Mesendoderm (in vitro differentiated cells): ENCODE results near the gene ATP8A2.

ENCODE experiments used
- DNase-seq: peaks from one replicate; pipeline ENCODE4 v3.0.0; 2013
- H2AK5ac ChIP-seq: 2 replicates; pipeline ENCODE4 v1.6.1; 2013; ENCODE audit warnings: low read length, inconsistent platforms
- H2BK120ac ChIP-seq: 2 replicates; pipeline ENCODE4 v1.6.1; 2013; ENCODE audit warnings: low read depth, mild to moderate bottlenecking, low read length, moderate library complexity, mixed read lengths
- H2BK15ac ChIP-seq: replicated peaks from 2 replicates; pipeline ENCODE4 v1.6.1; 2013; ENCODE audit warnings: low read depth, mild to moderate bottlenecking, moderate library complexity
- H2BK5ac ChIP-seq: 2 replicates; pipeline ENCODE4 v1.6.1; 2013; ENCODE audit warnings: low read length, inconsistent platforms
- H3K18ac ChIP-seq: 2 replicates; pipeline ENCODE4 v1.6.1; 2013; ENCODE audit warnings: mild to moderate bottlenecking, low read length, mixed read lengths
- H3K23ac ChIP-seq: one replicate; pipeline ENCODE4 v1.6.1; 2013; ENCODE audit warnings: low read length
- H3K27ac ChIP-seq: 2 replicates; pipeline ENCODE4 v1.5.1; 2013; ENCODE audit warnings: low read depth, mild to moderate bottlenecking, inconsistent platforms, low read length, moderate library complexity
- H3K27me3 ChIP-seq: 2 replicates; pipeline ENCODE4 v1.6.1; 2013; ENCODE audit warnings: low read length, control low read depth, mild to moderate bottlenecking, inconsistent platforms; ENCODE audit not compliant: insufficient read depth, poor library complexity
- H3K36me3 ChIP-seq: 2 replicates; pipeline ENCODE4 v1.6.1; 2013; ENCODE audit warnings: low read length, inconsistent platforms; ENCODE audit not compliant: control insufficient read depth, insufficient read depth
- H3K4ac ChIP-seq: one replicate; pipeline ENCODE4 v1.6.1; 2013; ENCODE audit warnings: low read depth, mild to moderate bottlenecking, low read length, moderate library complexity
- H3K4me1 ChIP-seq: 2 replicates; pipeline ENCODE4 v1.6.1; 2013; ENCODE audit warnings: low read depth, low read length, inconsistent platforms; ENCODE audit not compliant: control insufficient read depth
- H3K4me2 ChIP-seq: 2 replicates; pipeline ENCODE4 v1.6.1; 2013; ENCODE audit warnings: low read length
- H3K4me3 ChIP-seq: 2 replicates; pipeline ENCODE4 v1.5.1; 2013; ENCODE audit warnings: mild to moderate bottlenecking, low read length
- H3K56ac ChIP-seq: one replicate; pipeline ENCODE4 v1.6.1; 2013; ENCODE audit warnings: low read length
- H3K79me1 ChIP-seq: 2 replicates; pipeline ENCODE4 v1.6.1; 2013; ENCODE audit warnings: low read length, inconsistent platforms
- H3K79me2 ChIP-seq: 2 replicates; pipeline ENCODE4 v1.6.1; 2013; ENCODE audit warnings: mild to moderate bottlenecking, low read length; ENCODE audit not compliant: control insufficient read depth, insufficient read depth
- H3K9ac ChIP-seq: 2 replicates; pipeline ENCODE4 v1.6.1; 2013; ENCODE audit warnings: low read length, inconsistent platforms
- H4K5ac ChIP-seq: one replicate; pipeline ENCODE4 v1.6.1; 2013; ENCODE audit warnings: low read length
- H4K8ac ChIP-seq: one replicate; pipeline ENCODE4 v1.6.1; 2013; ENCODE audit warnings: low read depth, mild to moderate bottlenecking, control low read depth, low read length, moderate library complexity
- WGBS: extraction: QIAGEN DNeasy Blood & Tissue Kit; methylation state at CpG from one replicate; pipeline ENCODE4 v1.1.7; 2013; ENCODE audit warnings: low lambda C conversion rate, missing lambda C conversion rate; ENCODE audit not compliant: insufficient coverage; ENCODE audit errors: extremely low coverage; 5-methylcytosine and 5-hydroxymethylcytosine counted together

Gene ATP8A2

GRCh38 chr13:25943081-25943480, 571.3 kb downstream of the ATP8A2 start:
- Histone ChIP-seq H3K9ac (no peak overlapping the region), H2BK15ac (no peak overlapping the region), H2BK120ac (no peak overlapping the region), H2AK5ac (no peak overlapping the region), H3K56ac (no peak overlapping the region), H3K79me1 (no peaks in the 10 kb centered on the region), H3K4me1 (no peaks in the 10 kb centered on the region), H3K4ac (no peak overlapping the region), H3K27ac (no peak overlapping the region), H4K8ac (no peak overlapping the region), H2BK5ac (no peak overlapping the region), H3K18ac (no peak overlapping the region), H3K4me3 (no peak overlapping the region), H3K27me3 (no peaks in the 10 kb centered on the region), H4K5ac (no peak overlapping the region), H3K79me2 (no peaks in the 10 kb centered on the region), H3K4me2 (no peak overlapping the region), H3K23ac (no peak overlapping the region), H3K36me3 (no peaks in the 10 kb centered on the region)
- no CpG with 5 or more reads among the region's 5 CpGs for WGBS
- DNase-seq: no peak

GRCh38 chr13:25943658-25944057, 571.9 kb downstream of the ATP8A2 start:
- Histone ChIP-seq H3K27me3 (no peaks in the 10 kb centered on the region), H3K4me3 (no peak overlapping the region), H3K79me2 (no peaks in the 10 kb centered on the region), H4K5ac (no peak overlapping the region), H3K18ac (no peak overlapping the region), H3K23ac (no peak overlapping the region), H2AK5ac (no peak overlapping the region), H2BK120ac (no peak overlapping the region), H3K4me2 (no peak overlapping the region), H3K56ac (no peak overlapping the region), H3K4ac (no peak overlapping the region), H3K4me1 (no peaks in the 10 kb centered on the region), H2BK15ac (no peak overlapping the region), H2BK5ac (no peak overlapping the region), H3K27ac (no peak overlapping the region), H3K36me3 (no peaks in the 10 kb centered on the region), H3K9ac (no peak overlapping the region), H3K79me1 (no peaks in the 10 kb centered on the region), H4K8ac (no peak overlapping the region)
- DNase-seq: no peak
- no CpG with 5 or more reads among the region's 6 CpGs for WGBS

GRCh38 chr13:25945596-25945995, 573.8 kb downstream of the ATP8A2 start:
- Histone ChIP-seq H2BK15ac (no peak overlapping the region), H3K79me2 (no peaks in the 10 kb centered on the region), H4K5ac (no peak overlapping the region), H2BK5ac (no peak overlapping the region), H2AK5ac (no peak overlapping the region), H3K4me2 (no peak overlapping the region), H3K4me1 (no peaks in the 10 kb centered on the region), H3K4ac (no peak overlapping the region), H3K27me3 (no peaks in the 10 kb centered on the region), H3K23ac (no peak overlapping the region), H3K27ac (no peak overlapping the region), H4K8ac (no peak overlapping the region), H3K18ac (no peak overlapping the region), H3K79me1 (no peaks in the 10 kb centered on the region), H3K56ac (no peak overlapping the region), H3K36me3 (no peaks in the 10 kb centered on the region), H2BK120ac (no peak overlapping the region), H3K9ac (no peak overlapping the region), H3K4me3 (no peak overlapping the region)
- WGBS: no CpG with 5 or more reads among the region's 7 CpGs
- DNase-seq: no peak

GRCh38 chr13:25946321-25946720, 574.5 kb downstream of the ATP8A2 start:
- Histone ChIP-seq H3K79me1 (no peaks in the 10 kb centered on the region), H3K27ac (no peak overlapping the region), H4K5ac (no peak overlapping the region), H3K23ac (no peak overlapping the region), H3K4me2 (no peak overlapping the region), H3K4ac (no peak overlapping the region), H3K79me2 (no peaks in the 10 kb centered on the region), H3K9ac (no peak overlapping the region), H4K8ac (no peak overlapping the region), H2AK5ac (no peak overlapping the region), H3K56ac (no peak overlapping the region), H3K27me3 (no peaks in the 10 kb centered on the region), H2BK15ac (no peak overlapping the region), H3K4me3 (no peak overlapping the region), H3K18ac (no peak overlapping the region), H2BK5ac (no peak overlapping the region), H3K4me1 (no peaks in the 10 kb centered on the region), H3K36me3 (no peaks in the 10 kb centered on the region), H2BK120ac (no peak overlapping the region)
- no CpG with 5 or more reads among the region's 6 CpGs for whole genome bisulfite sequencing
- DNase-seq: no peak

GRCh38 chr13:25948910-25949309, 577.1 kb downstream of the ATP8A2 start:
- Histone ChIP-seq H2BK5ac (no peak overlapping the region), H3K4ac (no peak overlapping the region), H3K27ac (no peak overlapping the region), H4K5ac (no peak overlapping the region), H3K4me1 (no peaks in the 10 kb centered on the region), H3K4me3 (no peak overlapping the region), H3K79me2 (no peaks in the 10 kb centered on the region), H4K8ac (no peak overlapping the region), H3K56ac (no peak overlapping the region), H2AK5ac (no peak overlapping the region), H3K79me1 (no peaks in the 10 kb centered on the region), H3K9ac (no peak overlapping the region), H2BK15ac (no peak overlapping the region), H3K36me3 (no peaks in the 10 kb centered on the region), H3K23ac (no peak overlapping the region), H3K18ac (no peak overlapping the region), H3K27me3 (no peaks in the 10 kb centered on the region), H3K4me2 (no peak overlapping the region), H2BK120ac (no peak overlapping the region)
- DNase-seq: no peak
- WGBS: no CpG with 5 or more reads among the region's 3 CpGs

GRCh38 chr13:25951831-25952230, 580.1 kb downstream of the ATP8A2 start:
- Histone ChIP-seq H3K27ac (no peak overlapping the region), H3K18ac (no peak overlapping the region), H3K4me1 (no peaks in the 10 kb centered on the region), H3K4me3 (no peak overlapping the region), H4K5ac (no peak overlapping the region), H3K79me2 (no peaks in the 10 kb centered on the region), H3K56ac (no peak overlapping the region), H2AK5ac (no peak overlapping the region), H3K36me3 (no peaks in the 10 kb centered on the region), H3K79me1 (no peaks in the 10 kb centered on the region), H3K4ac (no peak overlapping the region), H3K9ac (no peak overlapping the region), H3K27me3 (no peaks in the 10 kb centered on the region), H2BK15ac (no peak overlapping the region), H3K23ac (no peak overlapping the region), H2BK120ac (no peak overlapping the region), H2BK5ac (no peak overlapping the region), H4K8ac (no peak overlapping the region), H3K4me2 (no peak overlapping the region)
- WGBS: no CpG with 5 or more reads among the region's 4 CpGs
- no peak for DNase-seq
